ENCODE data around the gene NCBP3. TPM values are rescaled to one million over a fixed set of nuclear protein-coding genes. Genes with fewer than 3 reads are reported as not detected.
"Not testable (repeated sequence)": the region's sequence is repeated elsewhere in the genome, so short reads cannot be mapped to it uniquely, and the experiment has no call there.

The NCBP3 gene
- total RNA-seq, 1 experiment from 2014 or later: 28.1 TPM

DNA sequence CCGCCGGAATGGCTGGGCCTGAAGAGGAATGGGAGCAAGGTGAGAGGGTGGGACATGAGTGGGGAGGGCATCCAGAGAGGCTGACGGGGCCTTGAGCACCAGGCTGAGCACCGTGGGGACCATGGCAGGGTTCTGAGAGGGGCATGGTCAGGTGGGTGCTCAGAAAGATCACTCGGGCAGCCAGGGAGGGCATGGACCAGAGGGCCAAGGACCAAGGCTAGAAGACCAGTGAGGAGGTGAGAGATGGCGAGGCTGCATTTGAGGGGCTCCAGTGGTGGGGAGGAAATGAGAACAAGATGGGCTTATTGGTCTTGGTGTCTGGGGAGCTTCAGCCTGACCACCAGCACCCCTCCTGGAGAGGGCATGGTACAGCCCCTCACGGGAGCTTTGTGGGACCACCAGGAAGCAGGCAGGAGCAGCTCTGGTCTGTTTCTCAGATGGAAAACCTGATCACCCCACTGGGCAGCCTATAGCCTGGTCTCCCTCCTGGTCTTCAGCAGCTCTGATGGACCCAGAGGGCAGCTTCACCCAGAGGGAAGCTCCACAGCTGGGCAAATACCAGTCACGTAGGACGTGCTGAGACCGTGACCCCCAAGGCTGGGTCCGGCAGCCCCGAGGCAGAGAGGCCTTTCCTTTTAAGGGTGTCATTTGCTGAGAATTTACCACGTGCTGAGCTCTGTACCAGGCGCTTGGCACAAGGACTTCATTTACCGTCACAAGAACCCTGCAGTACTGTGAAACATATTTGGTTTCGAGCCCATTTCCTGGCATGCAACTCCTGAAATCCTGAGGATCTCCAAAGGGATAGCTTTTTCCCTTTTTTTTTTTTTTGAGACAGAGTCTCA is 11.4 kb upstream of the NCBP3 start:
- BruUV-seq (replicated peaks): no TSS peak
- in situ Hi-C loops (cut with HindIII; ENCODE audit: low pct_unique_long_range_greater_than_20kb, low sequenced_read_pairs) (no loop called here), intact Hi-C loops (cut with micrococcal nuclease; ENCODE audit: unreplicated experiment) (no loop called here)
- no peak overlapping the region for H3K27ac ChIP-seq (ENCODE audit: low read length)
- no peaks in the 10 kb centered on the region for H3K4me1 ChIP-seq (ENCODE audit: control insufficient read depth, insufficient read depth, low read length)
- H3K9me3 ChIP-seq (ENCODE audit: control insufficient read depth, insufficient read depth, low read depth, low read length): no peaks in the 10 kb centered on the region
- no peaks in the 10 kb centered on the region for H3K27me3 ChIP-seq (ENCODE audit: control insufficient read depth, insufficient read depth, low read length)
- ATAC-seq (peak; percentile 30; the same call in 1 of the 2 replicates), DNase-seq (ENCODE audit: low read depth, low spot score) (no peak)
- POLR2A ChIA-PET: interaction anchor here (0.7 kb wide), 1 partner anchor 45 kb away, joined by 8 read pairs; no protein-coding TSS in a partner anchor
- H3K4me3 ChIP-seq (ENCODE audit: low read depth in 2 of 2, low read length in 2 of 2): no peak overlapping the region
- TF ChIP-seq SIN3A (IDR thresholded peaks at IDR 0.05; ENCODE audit: borderline replicate concordance, insufficient read depth, low read depth, low read length) (no peak), TCF7L2 (IDR thresholded peaks at IDR 0.05; ENCODE audit: low read depth, low read length) (no peak)
- no peaks in the 10 kb centered on the region for H3K36me3 ChIP-seq (ENCODE audit: control insufficient read depth, insufficient read depth, low read length)
- CTCF ChIA-PET: no interaction called here

DNA sequence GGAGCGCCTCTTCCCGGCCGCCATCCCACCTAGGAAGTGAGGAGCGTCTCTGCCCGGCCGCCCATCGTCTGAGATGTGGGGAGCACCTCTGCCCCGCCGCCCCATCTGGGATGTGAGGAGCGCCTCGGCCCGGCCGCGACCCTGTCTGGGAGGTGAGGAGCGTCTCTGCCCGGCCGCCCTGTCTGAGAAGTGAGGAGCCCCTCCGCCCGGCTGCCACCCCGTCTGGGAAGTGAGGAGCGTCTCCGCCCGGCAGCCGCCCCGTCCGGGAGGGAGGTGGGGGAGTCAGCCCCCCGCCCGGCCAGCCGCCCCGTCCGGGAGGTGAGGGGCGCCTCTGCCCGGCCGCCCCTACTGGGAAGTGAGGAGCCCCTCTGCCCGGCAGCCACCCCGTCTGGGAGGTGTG is 8.2 kb upstream of the NCBP3 start:
- H3K4me1 ChIP-seq (ENCODE audit: control insufficient read depth, insufficient read depth, low read length); CTCF ChIA-PET; POLR2A ChIA-PET; H3K9me3 ChIP-seq (ENCODE audit: control insufficient read depth, insufficient read depth, low read depth, low read length); H3K36me3 ChIP-seq (ENCODE audit: control insufficient read depth, insufficient read depth, low read length); DNase-seq (ENCODE audit: low read depth, low spot score); H3K4me3 ChIP-seq (ENCODE audit: low read depth in 2 of 2, low read length in 2 of 2); H3K27ac ChIP-seq (ENCODE audit: low read length); intact Hi-C loops (cut with micrococcal nuclease; ENCODE audit: unreplicated experiment); BruUV-seq (replicated peaks); in situ Hi-C loops (cut with HindIII; ENCODE audit: low pct_unique_long_range_greater_than_20kb, low sequenced_read_pairs); H3K27me3 ChIP-seq (ENCODE audit: control insufficient read depth, insufficient read depth, low read length); ATAC-seq: not testable (repeated sequence)

DNA sequence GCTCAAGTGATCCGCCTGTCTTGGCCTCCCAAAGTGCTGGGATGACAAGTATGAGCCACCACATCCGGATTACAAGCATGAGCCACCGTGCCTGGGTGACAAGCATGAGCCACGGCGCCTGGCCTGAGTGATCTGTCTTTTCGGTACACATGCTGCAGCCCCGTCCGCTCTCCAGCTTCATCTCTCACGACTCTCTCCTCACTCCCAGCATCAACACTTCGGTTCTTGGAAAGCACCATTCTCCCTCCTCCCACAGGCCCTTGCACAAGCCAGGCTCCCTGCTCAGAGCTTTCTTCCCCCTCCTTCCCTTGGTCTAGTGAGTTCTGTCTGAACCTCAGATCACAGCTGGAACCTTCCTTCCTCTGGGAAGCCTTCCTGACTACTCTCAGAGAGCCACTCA is 6.5 kb upstream of the NCBP3 start:
- intact Hi-C loops (cut with micrococcal nuclease; ENCODE audit: unreplicated experiment): no loop called here
- in situ Hi-C loops (cut with HindIII; ENCODE audit: low pct_unique_long_range_greater_than_20kb, low sequenced_read_pairs): no loop called here
- DNase-seq (ENCODE audit: low read depth, low spot score): no peak
- no peaks in the 10 kb centered on the region for H3K4me1 ChIP-seq (ENCODE audit: control insufficient read depth, insufficient read depth, low read length)
- H3K4me3 ChIP-seq (ENCODE audit: low read depth in 2 of 2, low read length in 2 of 2): no peak overlapping the region
- no peaks in the 10 kb centered on the region for H3K36me3 ChIP-seq (ENCODE audit: control insufficient read depth, insufficient read depth, low read length)
- BruUV-seq (replicated peaks): no TSS peak
- TF ChIP-seq, protein P1, sequence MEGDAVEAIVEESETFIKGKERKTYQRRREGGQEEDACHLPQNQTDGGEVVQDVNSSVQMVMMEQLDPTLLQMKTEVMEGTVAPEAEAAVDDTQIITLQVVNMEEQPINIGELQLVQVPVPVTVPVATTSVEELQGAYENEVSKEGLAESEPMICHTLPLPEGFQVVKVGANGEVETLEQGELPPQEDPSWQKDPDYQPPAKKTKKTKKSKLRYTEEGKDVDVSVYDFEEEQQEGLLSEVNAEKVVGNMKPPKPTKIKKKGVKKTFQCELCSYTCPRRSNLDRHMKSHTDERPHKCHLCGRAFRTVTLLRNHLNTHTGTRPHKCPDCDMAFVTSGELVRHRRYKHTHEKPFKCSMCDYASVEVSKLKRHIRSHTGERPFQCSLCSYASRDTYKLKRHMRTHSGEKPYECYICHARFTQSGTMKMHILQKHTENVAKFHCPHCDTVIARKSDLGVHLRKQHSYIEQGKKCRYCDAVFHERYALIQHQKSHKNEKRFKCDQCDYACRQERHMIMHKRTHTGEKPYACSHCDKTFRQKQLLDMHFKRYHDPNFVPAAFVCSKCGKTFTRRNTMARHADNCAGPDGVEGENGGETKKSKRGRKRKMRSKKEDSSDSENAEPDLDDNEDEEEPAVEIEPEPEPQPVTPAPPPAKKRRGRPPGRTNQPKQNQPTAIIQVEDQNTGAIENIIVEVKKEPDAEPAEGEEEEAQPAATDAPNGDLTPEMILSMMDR (IDR thresholded peaks at IDR 0.05): no peak
- TF ChIP-seq POLR2AphosphoS5 (IDR thresholded peaks at IDR 0.05; ENCODE audit: low read depth, low read length): no peak
- TF ChIP-seq, protein P2, sequence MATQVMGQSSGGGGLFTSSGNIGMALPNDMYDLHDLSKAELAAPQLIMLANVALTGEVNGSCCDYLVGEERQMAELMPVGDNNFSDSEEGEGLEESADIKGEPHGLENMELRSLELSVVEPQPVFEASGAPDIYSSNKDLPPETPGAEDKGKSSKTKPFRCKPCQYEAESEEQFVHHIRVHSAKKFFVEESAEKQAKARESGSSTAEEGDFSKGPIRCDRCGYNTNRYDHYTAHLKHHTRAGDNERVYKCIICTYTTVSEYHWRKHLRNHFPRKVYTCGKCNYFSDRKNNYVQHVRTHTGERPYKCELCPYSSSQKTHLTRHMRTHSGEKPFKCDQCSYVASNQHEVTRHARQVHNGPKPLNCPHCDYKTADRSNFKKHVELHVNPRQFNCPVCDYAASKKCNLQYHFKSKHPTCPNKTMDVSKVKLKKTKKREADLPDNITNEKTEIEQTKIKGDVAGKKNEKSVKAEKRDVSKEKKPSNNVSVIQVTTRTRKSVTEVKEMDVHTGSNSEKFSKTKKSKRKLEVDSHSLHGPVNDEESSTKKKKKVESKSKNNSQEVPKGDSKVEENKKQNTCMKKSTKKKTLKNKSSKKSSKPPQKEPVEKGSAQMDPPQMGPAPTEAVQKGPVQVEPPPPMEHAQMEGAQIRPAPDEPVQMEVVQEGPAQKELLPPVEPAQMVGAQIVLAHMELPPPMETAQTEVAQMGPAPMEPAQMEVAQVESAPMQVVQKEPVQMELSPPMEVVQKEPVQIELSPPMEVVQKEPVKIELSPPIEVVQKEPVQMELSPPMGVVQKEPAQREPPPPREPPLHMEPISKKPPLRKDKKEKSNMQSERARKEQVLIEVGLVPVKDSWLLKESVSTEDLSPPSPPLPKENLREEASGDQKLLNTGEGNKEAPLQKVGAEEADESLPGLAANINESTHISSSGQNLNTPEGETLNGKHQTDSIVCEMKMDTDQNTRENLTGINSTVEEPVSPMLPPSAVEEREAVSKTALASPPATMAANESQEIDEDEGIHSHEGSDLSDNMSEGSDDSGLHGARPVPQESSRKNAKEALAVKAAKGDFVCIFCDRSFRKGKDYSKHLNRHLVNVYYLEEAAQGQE (IDR thresholded peaks at IDR 0.05; ENCODE audit: insufficient read depth in 1 of 2, low read depth in 2 of 2, low read length in 1 of 2): no peak
- TF ChIP-seq TCF7L2 (IDR thresholded peaks at IDR 0.05; ENCODE audit: low read depth, low read length): no peak
- no peak for TF ChIP-seq SIN3A (IDR thresholded peaks at IDR 0.05; ENCODE audit: borderline replicate concordance, insufficient read depth, low read depth, low read length)
- no peaks in the 10 kb centered on the region for H3K27me3 ChIP-seq (ENCODE audit: control insufficient read depth, insufficient read depth, low read length)
- CTCF ChIA-PET: interaction anchor here (0.6 kb wide), 1 partner anchor 93 kb away, joined by 3 read pairs; no protein-coding TSS in a partner anchor
- no peak overlapping the region for H3K27ac ChIP-seq (ENCODE audit: low read length)
- H3K9me3 ChIP-seq (ENCODE audit: control insufficient read depth, insufficient read depth, low read depth, low read length): no peaks in the 10 kb centered on the region
- POLR2A ChIA-PET: no interaction called here
- no peak for ATAC-seq

Data from Panc1 (cell line).